Gastroesophageal sphincter (tissue), 3 donors: ENCODE results near the gene MBNL1.

Experiments used
- CTCF ChIP-seq, 4 experiments: fragments of 200-600 bp in 2 of 4; fragments of 450-650 bp in 2 of 4; sonication (generic) in 1 of 4; IDR thresholded peaks; one replicate each; pipeline ENCODE4 v1.5.1; 2017 to 2019; ENCODE audit warnings: antibody characterized with exemption in 4 of 4, mild to moderate bottlenecking in 2 of 4, moderate library complexity in 2 of 4
- EP300 ChIP-seq: sonication (generic); formaldehyde crosslinking; IDR thresholded peaks from one replicate; pipeline ENCODE4 v1.6.1; 2017; ENCODE audit warnings: antibody characterized with exemption, mild to moderate bottlenecking
- POLR2A ChIP-seq, 2 donors: fragments of 450-650 bp; IDR thresholded peaks; one replicate each; pipeline ENCODE4 v1.6.1; 2017; ENCODE audit warnings: antibody characterized with exemption in 2 of 2, mild to moderate bottlenecking in 2 of 2, moderate library complexity in 1 of 2
- POLR2AphosphoS5 ChIP-seq: sonication (generic); formaldehyde crosslinking; IDR thresholded peaks from one replicate; pipeline ENCODE4 v1.6.1; 2017; ENCODE audit warnings: antibody characterized with exemption

- TF ChIP-seq CTCF (IDR thresholded peaks at IDR 0.05) (no peak), POLR2A (IDR thresholded peaks at IDR 0.05) (no peak), POLR2AphosphoS5 (no peak), EP300 (no peak)
These were observed 152.4 kb downstream of the MBNL1 start for GRCh38 chr3:152421162-152421561.
